ENCODE results near the gene IFI27L1. TPM values are rescaled to one million over a fixed set of nuclear protein-coding genes. Genes with fewer than 3 reads are reported as not detected.

Gene IFI27L1
- total RNA-seq, 4 donors from 2014 or later: 7.1 to 10.3 (median 8.3) TPM

DNA sequence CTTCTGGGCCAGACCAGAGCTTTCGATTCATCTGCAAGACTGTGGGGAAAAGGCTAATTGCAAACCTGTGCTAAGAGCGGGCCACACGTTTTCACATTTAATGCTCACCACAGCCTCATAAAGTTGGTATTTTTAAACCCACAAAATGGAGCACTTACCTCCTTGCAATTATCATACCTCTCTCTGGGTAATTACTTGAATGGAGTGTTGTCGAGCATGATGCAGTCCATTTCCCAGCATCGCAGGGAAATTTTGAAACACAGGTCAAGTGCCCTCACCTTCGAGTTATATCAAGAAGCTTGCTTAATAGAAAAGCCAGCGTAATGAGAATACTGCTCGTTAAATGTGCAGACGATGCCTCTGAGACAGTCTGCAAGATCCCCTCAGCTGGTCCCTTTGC is 57.1 kb downstream of the IFI27L1 start:
- Histone ChIP-seq H3K36me3 (no peaks in the 10 kb centered on the region), H3K4me1 (peaks cover 0 to 3% of the 10 kb centered on the region in 2 donors), H3K9me3 (no peaks in the 10 kb centered on the region), H3K27ac (no peak overlapping the region), H3K4me3 (no peak overlapping the region), H3K27me3 (no peaks in the 10 kb centered on the region)
- in situ Hi-C loops (cut with MboI; ENCODE audit: low sequenced_read_pairs in 4 of 4) (loop anchor here (5.0 kb wide), 1 partner anchor 101 kb away; no protein-coding TSS in a partner anchor), intact Hi-C loops (cut with DNase I; ENCODE audit: low total_unique reads) (loop anchor here (5.0 to 10.0 kb wide), 2 partner anchors 347 to 481 kb away; no protein-coding TSS in a partner anchor)
- TF ChIP-seq POLR2A (IDR thresholded peaks at IDR 0.05): no peak
- TF ChIP-seq, protein P1, sequence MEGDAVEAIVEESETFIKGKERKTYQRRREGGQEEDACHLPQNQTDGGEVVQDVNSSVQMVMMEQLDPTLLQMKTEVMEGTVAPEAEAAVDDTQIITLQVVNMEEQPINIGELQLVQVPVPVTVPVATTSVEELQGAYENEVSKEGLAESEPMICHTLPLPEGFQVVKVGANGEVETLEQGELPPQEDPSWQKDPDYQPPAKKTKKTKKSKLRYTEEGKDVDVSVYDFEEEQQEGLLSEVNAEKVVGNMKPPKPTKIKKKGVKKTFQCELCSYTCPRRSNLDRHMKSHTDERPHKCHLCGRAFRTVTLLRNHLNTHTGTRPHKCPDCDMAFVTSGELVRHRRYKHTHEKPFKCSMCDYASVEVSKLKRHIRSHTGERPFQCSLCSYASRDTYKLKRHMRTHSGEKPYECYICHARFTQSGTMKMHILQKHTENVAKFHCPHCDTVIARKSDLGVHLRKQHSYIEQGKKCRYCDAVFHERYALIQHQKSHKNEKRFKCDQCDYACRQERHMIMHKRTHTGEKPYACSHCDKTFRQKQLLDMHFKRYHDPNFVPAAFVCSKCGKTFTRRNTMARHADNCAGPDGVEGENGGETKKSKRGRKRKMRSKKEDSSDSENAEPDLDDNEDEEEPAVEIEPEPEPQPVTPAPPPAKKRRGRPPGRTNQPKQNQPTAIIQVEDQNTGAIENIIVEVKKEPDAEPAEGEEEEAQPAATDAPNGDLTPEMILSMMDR (IDR thresholded peaks at IDR 0.05 in 4 of 5, conservative IDR thresholded peaks at IDR 0.05 in 1 of 5): no peak
- DNase-seq (no peak), ATAC-seq (no peak)

DNA sequence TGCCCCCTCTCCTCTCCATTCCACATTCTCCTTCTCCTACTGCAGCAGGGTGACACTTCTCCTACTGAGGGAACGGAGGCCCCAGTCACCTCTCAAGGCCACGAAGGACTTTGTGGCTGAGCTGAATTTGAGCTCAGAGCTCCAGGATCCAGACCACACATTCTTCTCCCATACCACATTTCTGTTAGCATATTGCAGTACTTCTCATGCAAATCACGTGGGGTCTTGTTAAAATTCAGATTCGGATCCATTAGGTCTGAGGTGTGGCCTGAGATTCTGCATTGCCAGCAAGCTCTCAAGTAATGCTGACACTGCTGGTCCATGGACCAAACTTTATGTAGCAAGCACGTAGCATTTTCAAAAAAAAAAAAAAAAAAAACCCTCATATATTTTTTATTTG is 57.9 kb downstream of the IFI27L1 start:
- Histone ChIP-seq H3K4me1 (peaks cover 0 to 3% of the 10 kb centered on the region in 2 donors), H3K27ac (no peak overlapping the region), H3K9me3 (no peaks in the 10 kb centered on the region), H3K36me3 (no peaks in the 10 kb centered on the region), H3K4me3 (no peak overlapping the region), H3K27me3 (no peaks in the 10 kb centered on the region)
- in situ Hi-C loops (cut with MboI; ENCODE audit: low sequenced_read_pairs in 4 of 4): loop anchor here (5.0 kb wide), 1 partner anchor 102 kb away; no protein-coding TSS in a partner anchor
- no peak for TF ChIP-seq POLR2A (IDR thresholded peaks at IDR 0.05)
- TF ChIP-seq, protein P1 (IDR thresholded peaks at IDR 0.05 in 4 of 5, conservative IDR thresholded peaks at IDR 0.05 in 1 of 5): no peak
- ATAC-seq: no peak
- no peak for DNase-seq
- intact Hi-C loops (cut with DNase I; ENCODE audit: low total_unique reads): loop anchor here (5.0 to 10.0 kb wide), 2 partner anchors 346 to 482 kb away; no protein-coding TSS in a partner anchor

DNA sequence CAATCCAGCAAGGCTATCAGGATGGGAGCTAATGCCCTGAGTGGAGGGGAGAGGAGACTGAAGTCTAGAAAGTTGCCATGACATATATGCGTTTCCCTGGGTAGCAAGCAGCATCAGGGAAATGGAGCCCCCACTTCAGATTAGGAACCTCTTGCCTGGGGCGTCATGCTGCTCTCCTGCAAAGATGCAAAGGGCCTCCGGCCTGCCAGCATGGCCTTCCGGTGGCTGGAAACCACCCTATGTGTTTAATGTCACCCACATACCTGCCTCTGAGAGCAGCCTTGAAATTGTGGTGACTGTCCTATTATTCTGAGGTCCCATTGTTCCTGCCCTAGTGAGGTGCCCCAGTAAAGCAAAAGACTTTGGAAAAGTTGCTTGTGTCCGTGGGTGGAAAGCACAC is 58.3 kb downstream of the IFI27L1 start:
- Histone ChIP-seq H3K27me3 (no peaks in the 10 kb centered on the region), H3K4me3 (no peak overlapping the region), H3K4me1 (peaks cover 0 to 3% of the 10 kb centered on the region in 2 donors), H3K9me3 (no peaks in the 10 kb centered on the region), H3K36me3 (no peaks in the 10 kb centered on the region), H3K27ac (no peak overlapping the region)
- intact Hi-C loops (cut with DNase I; ENCODE audit: low total_unique reads) (loop anchor here (5.0 to 10.0 kb wide), 2 partner anchors 345 to 482 kb away; no protein-coding TSS in a partner anchor), in situ Hi-C loops (cut with MboI; ENCODE audit: low sequenced_read_pairs in 4 of 4) (loop anchor here (5.0 kb wide), 1 partner anchor 102 kb away; no protein-coding TSS in a partner anchor)
- TF ChIP-seq POLR2A (IDR thresholded peaks at IDR 0.05): no peak
- TF ChIP-seq, protein P1 (IDR thresholded peaks at IDR 0.05 in 4 of 5, conservative IDR thresholded peaks at IDR 0.05 in 1 of 5): no peak
- DNase-seq: no peak
- no peak for ATAC-seq

DNA sequence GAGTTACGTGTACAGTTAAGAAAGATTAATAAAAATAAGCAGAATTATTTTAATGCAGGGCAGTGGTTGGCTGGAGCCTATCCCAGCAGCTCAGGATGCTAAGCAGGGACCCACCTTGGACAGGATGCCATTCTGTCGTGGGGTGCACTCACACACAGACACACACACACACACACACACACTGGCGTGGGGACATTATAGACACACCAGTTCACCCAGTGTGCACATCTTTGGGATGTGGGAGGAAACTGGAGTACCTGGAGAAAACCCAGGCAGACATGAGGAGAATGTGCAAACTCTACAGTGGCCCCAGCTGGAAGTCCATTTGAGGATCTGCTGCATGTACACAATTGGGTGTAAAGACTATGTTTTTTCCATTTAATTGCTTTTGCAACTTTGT is 61.1 kb downstream of the IFI27L1 start:
- in situ Hi-C loops (cut with MboI; ENCODE audit: low sequenced_read_pairs in 4 of 4): no loop called here
- no peak overlapping the region for H3K4me3 ChIP-seq
- ATAC-seq: no peak

More for the DNA sequence above, 61.1 kb downstream of the IFI27L1 start:
- intact Hi-C loops (cut with DNase I; ENCODE audit: low total_unique reads): no loop called here
- no peaks in the 10 kb centered on the region for H3K36me3 ChIP-seq
- H3K9me3 ChIP-seq: no peaks in the 10 kb centered on the region
- no peak overlapping the region for H3K27ac ChIP-seq
- no peaks in the 10 kb centered on the region for H3K27me3 ChIP-seq
- no peak for DNase-seq
- TF ChIP-seq, protein P1 (IDR thresholded peaks at IDR 0.05 in 4 of 5, conservative IDR thresholded peaks at IDR 0.05 in 1 of 5): no peak
- no peak for TF ChIP-seq POLR2A (IDR thresholded peaks at IDR 0.05)
- H3K4me1 ChIP-seq: no peaks in the 10 kb centered on the region
